B cell (primary cell): ENCODE results near the gene TM9SF4. TPM values are rescaled to one million over a fixed set of nuclear protein-coding genes. Genes with fewer than 3 reads are reported as not detected.

Experiments
- ATAC-seq: fragments of 200-7000 bp; cut with Tn5 transposase; one replicate; pipeline ENCODE4 v1.10.0; 2021; ENCODE audit warnings: low read depth, mild to moderate bottlenecking, moderate number of reproducible peaks, moderate library complexity
- CTCF ChIA-PET: fragments of 350-600 bp; sonication (Branson Sonifier 250); formaldehyde crosslinking; loops from one replicate; lab custom pipeline; 2021; ENCODE audit warnings: antibody characterized with exemption, inconsistent platforms; lab: Charles Lee
- POLR2A ChIA-PET: fragments of 350-600 bp; sonication (Branson Sonifier 250); formaldehyde crosslinking; loops from one replicate; lab custom pipeline; 2021; ENCODE audit warnings: antibody characterized with exemption; lab: Charles Lee
- DNase-seq: peaks from one replicate; pipeline ENCODE4 v3.0.0; 2013
- H2AFZ ChIP-seq: 2 replicates; pipeline ENCODE4 v1.6.1; 2012; ENCODE audit warnings: mild to moderate bottlenecking, low read depth, low read length; ENCODE audit not compliant: insufficient read depth, poor library complexity, severe bottlenecking
- H3K27ac ChIP-seq, 2 donors: 1 replicate in 1 of 2; 2 replicates in 1 of 2; pipeline ENCODE4 v1.5.1; 2012 to 2013; ENCODE audit warnings: low read length in 2 of 2, mild to moderate bottlenecking in 2 of 2, moderate library complexity in 1 of 2
- H3K27me3 ChIP-seq, 4 experiments: fragments of 200-600 bp in 1 of 4; sonication (generic) in 1 of 4; replicated peaks in 1 of 4; 1 replicate in 2 of 4; 2 replicates in 2 of 4; pipeline versions ENCODE4 v1.6.1 to v1.7.0; 2013 to 2016; ENCODE audit warnings: low read length in 3 of 4, mild to moderate bottlenecking in 2 of 4, mixed read lengths in 1 of 4, moderate library complexity in 1 of 4; ENCODE audit not compliant: insufficient read depth in 4 of 4, control insufficient read depth in 3 of 4; ENCODE audit errors: control extremely low read depth in 1 of 4
- H3K36me3 ChIP-seq, 2 experiments: replicated peaks in 1 of 2; 1 replicate in 1 of 2; 2 replicates in 1 of 2; pipeline versions ENCODE4 v1.6.1 to v1.7.1; 2013; ENCODE audit warnings: low read length in 1 of 2; ENCODE audit not compliant: insufficient read depth in 2 of 2, control insufficient read depth in 1 of 2; ENCODE audit errors: control extremely low read depth in 1 of 2, extremely low read depth in 1 of 2
- H3K4me1 ChIP-seq, 2 donors: fragments of 200-600 bp in 1 of 2; sonication (generic) in 1 of 2; 1 replicate in 1 of 2; 2 replicates in 1 of 2; pipeline versions ENCODE4 v1.5.1 to v1.6.1; 2013 to 2017; ENCODE audit warnings: low read length in 2 of 2; ENCODE audit not compliant: control insufficient read depth in 2 of 2, insufficient read depth in 2 of 2
- H3K4me2 ChIP-seq: replicated peaks from 2 replicates; pipeline ENCODE3; 2012; ENCODE audit warnings: mild to moderate bottlenecking, low read depth, low read length; ENCODE audit not compliant: poor library complexity, severe bottlenecking
- H3K4me3 ChIP-seq, 5 experiments: fragments of 200-600 bp in 1 of 5; sonication (generic) in 1 of 5; 1 replicate in 3 of 5; 2 replicates in 2 of 5; pipeline versions ENCODE4 v1.5.1 to v1.7.0; 2011 to 2016; ENCODE audit warnings: low read length in 4 of 5, mild to moderate bottlenecking in 4 of 5, low read depth in 2 of 5, control low read depth in 1 of 5, moderate library complexity in 1 of 5; ENCODE audit not compliant: insufficient read depth in 1 of 5; ENCODE audit errors: control extremely low read depth in 1 of 5, extremely low read depth in 1 of 5
- H3K79me2 ChIP-seq: fragments of 200-600 bp; sonication (generic); one replicate; pipeline ENCODE4 v1.6.0; 2016; ENCODE audit warnings: low read length; ENCODE audit not compliant: control insufficient read depth, insufficient read depth
- H3K9ac ChIP-seq: fragments of 200-600 bp; sonication (generic); 2 replicates; pipeline ENCODE4 v1.6.1; 2017; ENCODE audit warnings: mild to moderate bottlenecking, low read length, moderate library complexity
- H3K9me3 ChIP-seq, 3 donors: one replicate each; pipeline versions ENCODE4 v1.6.1 to v1.7.1; 2013; ENCODE audit warnings: low read length in 2 of 3; ENCODE audit not compliant: control insufficient read depth in 2 of 3, insufficient read depth in 1 of 3; ENCODE audit errors: control extremely low read depth in 1 of 3
- H4K20me1 ChIP-seq: 2 replicates; pipeline ENCODE4 v1.6.0; 2012; ENCODE audit warnings: mild to moderate bottlenecking, low read length; ENCODE audit not compliant: insufficient read depth, control insufficient read depth, poor library complexity, severe bottlenecking
- H3K27ac Mint-ChIP-seq: one replicate; pipeline ENCODE4 v1.8.0; 2021; ENCODE audit warnings: mixed read lengths
- H3K27me3 Mint-ChIP-seq: one replicate; pipeline ENCODE4 v1.8.0; 2021; ENCODE audit warnings: mixed read lengths
- H3K4me1 Mint-ChIP-seq: one replicate; pipeline ENCODE4 v1.8.0; 2021; ENCODE audit warnings: mixed read lengths
- H3K4me3 Mint-ChIP-seq: one replicate; pipeline ENCODE4 v1.8.0; 2021; ENCODE audit warnings: mixed read lengths
- H3K9me3 Mint-ChIP-seq: one replicate; pipeline ENCODE4 v1.8.0; 2022; ENCODE audit warnings: mixed read lengths; ENCODE audit not compliant: insufficient read depth
- EZH2 ChIP-seq: IDR thresholded peaks from 2 replicates; pipeline ENCODE4 v1.6.1; 2012; ENCODE audit warnings: borderline replicate concordance, low read depth, mild to moderate bottlenecking, moderate library complexity, low read length; ENCODE audit not compliant: insufficient read depth, poor library complexity, severe bottlenecking
- WGBS: methylation state at CpG from one replicate; pipeline ENCODE4 v1.1.5; 2013; ENCODE audit warnings: missing lambda C conversion rate; ENCODE audit not compliant: insufficient coverage; 5-methylcytosine and 5-hydroxymethylcytosine counted together
- intact Hi-C: fragments of 100-400 bp; cut with micrococcal nuclease; formaldehyde crosslinking; loops from one replicate; pipeline ENCODE4 v1.10.0; 2022
- polyA plus RNA-seq: library from polyadenylated mRNA; depleted of rRNA; stranded (reverse); fragments of >200 nt; gene quantifications from 2 replicates; pipeline ENCODE4 v1.2.3, GENCODE V29; 2012
- total RNA-seq, 2 donors: library from RNA; stranded (reverse); fragments of 120-200 nt in 1 of 2; gene quantifications; 1 replicate in 1 of 2; 2 replicates in 1 of 2; pipeline versions ENCODE4 v1.2.3 to v1.2.4, GENCODE V29; 2013 to 2022
- TF ChIP-seq, protein P1 (sequence below): fragments of 200-600 bp; IDR thresholded peaks from one replicate; pipeline ENCODE4 v1.8.0; 2022; ENCODE audit warnings: antibody characterized with exemption, mild to moderate bottlenecking

Gene TM9SF4
- total and polyA plus RNA-seq, 2 donors (not counting 1 experiment from before 2014, with no cell fraction given): 23.5 to 53.8 TPM

DNA sequence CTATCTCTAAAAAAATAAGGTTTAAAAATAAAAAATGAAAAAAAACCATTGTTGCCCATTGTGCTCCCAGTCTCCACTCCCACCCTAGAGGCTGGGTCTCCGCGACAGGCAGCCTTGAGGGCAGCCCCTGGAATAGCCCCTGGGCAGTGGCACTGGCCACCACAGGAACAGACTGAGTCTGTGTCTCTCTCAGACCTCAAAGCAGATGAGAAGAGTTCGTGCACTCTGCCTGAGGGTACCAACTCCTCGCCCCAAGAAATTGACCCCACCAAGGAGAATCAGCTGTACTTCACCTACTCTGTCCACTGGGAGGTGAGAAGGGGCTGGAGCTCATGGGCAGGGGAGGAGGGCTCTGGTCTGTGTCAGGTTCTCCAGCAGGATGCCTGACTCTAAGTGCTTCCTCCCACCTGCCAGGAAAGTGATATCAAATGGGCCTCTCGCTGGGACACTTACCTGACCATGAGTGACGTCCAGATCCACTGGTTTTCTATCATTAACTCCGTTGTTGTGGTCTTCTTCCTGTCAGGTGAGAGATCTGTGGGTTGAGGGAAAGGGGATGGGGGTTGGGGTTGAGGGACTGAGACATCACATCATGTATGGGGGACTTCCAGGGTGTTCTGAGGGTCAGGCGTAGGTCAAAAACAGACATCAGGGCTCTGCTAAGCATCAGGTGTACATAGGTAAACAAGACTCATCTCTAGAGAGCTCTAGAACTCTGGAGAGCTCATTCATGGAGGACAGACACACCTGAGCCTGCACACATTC is 35.6 kb downstream of the TM9SF4 start:
- Histone ChIP-seq H2AFZ (no peak overlapping the region), H3K36me3 (peaks cover 5 to 70% of the 10 kb centered on the region in 2 experiments), H3K4me3 (no peak overlapping the region), H3K9ac (no peak overlapping the region), H3K4me1 (no peaks in the 10 kb centered on the region), H3K4me2 (no peak overlapping the region), H4K20me1 (no peaks in the 10 kb centered on the region), H3K9me3 (no peaks in the 10 kb centered on the region), H3K27me3 (no peaks in the 10 kb centered on the region), H3K27ac (no peak overlapping the region), H3K79me2 (no peaks in the 10 kb centered on the region)
- ChIA-PET POLR2A (no interaction called here), CTCF (no interaction called here)
- intact Hi-C loops: no loop called here
- H3K27me3 Mint-ChIP-seq: no peaks in the 10 kb centered on the region
- TF ChIP-seq, protein P1, sequence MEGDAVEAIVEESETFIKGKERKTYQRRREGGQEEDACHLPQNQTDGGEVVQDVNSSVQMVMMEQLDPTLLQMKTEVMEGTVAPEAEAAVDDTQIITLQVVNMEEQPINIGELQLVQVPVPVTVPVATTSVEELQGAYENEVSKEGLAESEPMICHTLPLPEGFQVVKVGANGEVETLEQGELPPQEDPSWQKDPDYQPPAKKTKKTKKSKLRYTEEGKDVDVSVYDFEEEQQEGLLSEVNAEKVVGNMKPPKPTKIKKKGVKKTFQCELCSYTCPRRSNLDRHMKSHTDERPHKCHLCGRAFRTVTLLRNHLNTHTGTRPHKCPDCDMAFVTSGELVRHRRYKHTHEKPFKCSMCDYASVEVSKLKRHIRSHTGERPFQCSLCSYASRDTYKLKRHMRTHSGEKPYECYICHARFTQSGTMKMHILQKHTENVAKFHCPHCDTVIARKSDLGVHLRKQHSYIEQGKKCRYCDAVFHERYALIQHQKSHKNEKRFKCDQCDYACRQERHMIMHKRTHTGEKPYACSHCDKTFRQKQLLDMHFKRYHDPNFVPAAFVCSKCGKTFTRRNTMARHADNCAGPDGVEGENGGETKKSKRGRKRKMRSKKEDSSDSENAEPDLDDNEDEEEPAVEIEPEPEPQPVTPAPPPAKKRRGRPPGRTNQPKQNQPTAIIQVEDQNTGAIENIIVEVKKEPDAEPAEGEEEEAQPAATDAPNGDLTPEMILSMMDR: no peak
- TF ChIP-seq EZH2: no peak
- 93% methylated on average over 8 of the region's 8 CpGs for WGBS
- no peak overlapping the region for H3K4me3 Mint-ChIP-seq
- H3K9me3 Mint-ChIP-seq: no peaks in the 10 kb centered on the region
- ATAC-seq (no peak), DNase-seq (no peak)
- H3K4me1 Mint-ChIP-seq: no peaks in the 10 kb centered on the region
- H3K27ac Mint-ChIP-seq: no peak overlapping the region

DNA sequence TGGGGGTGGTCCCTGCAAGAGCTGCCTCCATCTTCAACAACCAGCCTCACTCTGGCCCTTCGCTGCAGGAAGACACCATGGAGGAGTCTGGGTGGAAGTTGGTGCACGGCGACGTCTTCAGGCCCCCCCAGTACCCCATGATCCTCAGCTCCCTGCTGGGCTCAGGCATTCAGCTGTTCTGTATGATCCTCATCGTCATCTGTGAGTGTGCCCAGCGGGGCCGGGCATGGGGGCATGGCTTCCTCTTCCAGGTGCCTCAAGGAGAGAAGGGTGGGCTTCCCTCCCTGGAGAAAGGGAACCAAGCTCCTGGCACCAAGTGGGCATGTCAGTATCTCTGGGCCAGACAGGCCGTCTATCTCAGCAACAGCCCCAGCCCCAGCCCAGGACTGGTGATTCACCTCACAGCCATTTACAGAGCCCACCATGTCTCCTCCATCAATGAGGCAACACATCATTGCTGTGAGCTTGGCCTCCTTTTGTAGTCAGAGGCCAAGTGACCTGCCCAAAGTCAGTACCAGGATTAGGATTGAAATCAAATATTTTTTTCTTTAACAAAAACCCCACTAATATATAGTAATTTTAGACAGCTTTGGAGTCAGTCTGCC is 40.2 kb downstream of the TM9SF4 start:
- no peaks in the 10 kb centered on the region for H3K9me3 ChIP-seq
- peaks cover 9 to 62% of the 10 kb centered on the region in 2 experiments for H3K36me3 ChIP-seq
- ATAC-seq (no peak), DNase-seq (no peak)
- ChIA-PET CTCF (no interaction called here), POLR2A (no interaction called here)
- H3K4me3 ChIP-seq: no peak overlapping the region
- Mint-ChIP-seq H3K27ac (no peak overlapping the region), H3K27me3 (no peaks in the 10 kb centered on the region), H3K9me3 (no peaks in the 10 kb centered on the region), H3K4me3 (no peak overlapping the region), H3K4me1 (no peaks in the 10 kb centered on the region)
- intact Hi-C loops: no loop called here
- H3K27me3 ChIP-seq: no peaks in the 10 kb centered on the region
- no peak overlapping the region for H3K27ac ChIP-seq
- 99% methylated on average over 7 of the region's 8 CpGs for WGBS
- H2AFZ ChIP-seq: no peak overlapping the region
- H3K79me2 ChIP-seq: no peaks in the 10 kb centered on the region
- H4K20me1 ChIP-seq: no peaks in the 10 kb centered on the region
- H3K9ac ChIP-seq: no peak overlapping the region
- no peak for TF ChIP-seq EZH2
- TF ChIP-seq, protein P1: no peak
- no peak overlapping the region for H3K4me2 ChIP-seq
- no peaks in the 10 kb centered on the region for H3K4me1 ChIP-seq
